ENCODE data around the gene TMEM218.

- TF ChIP-seq CTCF (IDR thresholded peaks at IDR 0.05; ENCODE audit: insufficient read depth, low read depth, low read length): no peak
- no peak for TF ChIP-seq EZH2 (IDR thresholded peaks at IDR 0.05; ENCODE audit: insufficient read depth, low read length)
Observed at GRCh38 chr11:125132071-125132470, 20.6 kb upstream of the TMEM218 start.
